ENCODE data around the gene B9D1.

DNA sequence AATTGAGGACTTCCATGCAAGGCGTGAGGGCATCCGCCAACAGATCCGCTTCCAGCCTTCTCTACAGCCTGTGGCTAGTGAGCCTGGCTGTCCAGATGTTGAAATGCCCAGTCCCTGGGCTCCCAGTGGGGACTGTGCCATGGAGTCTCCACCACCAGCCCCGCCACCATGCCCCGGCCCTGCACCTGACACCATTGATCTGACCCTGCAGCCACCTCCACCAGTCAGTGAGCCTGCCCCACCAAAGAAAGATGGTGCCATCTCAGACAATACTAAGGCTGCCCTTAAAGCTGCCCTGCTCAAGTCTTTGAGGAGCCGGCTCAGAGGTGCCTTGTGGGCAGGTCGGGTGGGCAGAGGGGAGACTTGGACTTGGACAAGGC lies 18.8 kb upstream of the B9D1 start:
- TF ChIP-seq GATA3 (IDR thresholded peaks at IDR 0.05; ENCODE audit: low read depth, low read length) = no peak
- TF ChIP-seq GATA2 (IDR thresholded peaks at IDR 0.05; ENCODE audit: low read depth, low read length) = no peak

Measured in SH-SY5Y (cell line).